ENCODE measurements around the gene MADCAM1.
"Not testable (repeated sequence)": the region's sequence is repeated elsewhere in the genome, so short reads cannot be mapped to it uniquely, and the experiment has no call there.

MADCAM1 gene

GRCh38 chr19:480016-480855, 16.1 kb upstream of the MADCAM1 start:
- H2AK5ac ChIP-seq (ENCODE audit: low read length, severe bottlenecking): no peak overlapping the region
- no peak overlapping the region for H4K8ac ChIP-seq (ENCODE audit: low read length)
- no peaks in the 10 kb centered on the region for H3K79me1 ChIP-seq (replicated peaks; ENCODE audit: low read length, poor library complexity, severe bottlenecking)
- H3K27me3 ChIP-seq (ENCODE audit: control insufficient read depth in 1 of 2, insufficient read depth in 1 of 2, low read length in 2 of 2): peaks cover 3 to 15% of the 10 kb centered on the region in 2 experiments
- H3K4me3 ChIP-seq (ENCODE audit: insufficient read depth in 1 of 2, low read depth in 1 of 2, low read length in 2 of 2): peak overlapping the region in 1 of 2 experiments; percentile 69
- H3K9me3 ChIP-seq (ENCODE audit: control insufficient read depth, low read length): no peaks in the 10 kb centered on the region
- H2BK12ac ChIP-seq (ENCODE audit: low read length in 2 of 2): peak overlapping the region in 1 of 2 experiments; percentile 27
- peak; percentile 70 for DNase-seq
- H3K18ac ChIP-seq (ENCODE audit: low read depth in 1 of 2, low read length in 2 of 2): no peak overlapping the region
- peak overlapping the region; percentile 60 for H3K9ac ChIP-seq (ENCODE audit: low read length)
- H3K36me3 ChIP-seq (ENCODE audit: control insufficient read depth in 1 of 2, insufficient read depth in 2 of 2, low read depth in 1 of 2, low read length in 2 of 2): no peaks in the 10 kb centered on the region
- 54% methylated on average over 36 of the region's 36 CpGs for WGBS
- no peak overlapping the region for H3K4ac ChIP-seq (ENCODE audit: low read depth in 1 of 2, low read length in 2 of 2)
- H2AFZ ChIP-seq (ENCODE audit: low read depth, low read length): no peak overlapping the region
- peaks cover 12% of the 10 kb centered on the region for H3K4me1 ChIP-seq (ENCODE audit: control insufficient read depth, insufficient read depth, low read depth, low read length)
- no peak overlapping the region for H2BK5ac ChIP-seq (ENCODE audit: low read depth, low read length, poor library complexity, severe bottlenecking)
- no peak overlapping the region for H4K91ac ChIP-seq (ENCODE audit: low read length)
- H3K4me2 ChIP-seq (ENCODE audit: low read length, poor library complexity, severe bottlenecking): peak overlapping the region; percentile 36
- no peak overlapping the region for H2BK15ac ChIP-seq (ENCODE audit: low read depth, poor library complexity, severe bottlenecking)
- no peak overlapping the region for H3K14ac ChIP-seq (ENCODE audit: low read length in 2 of 2)
- H2BK120ac ChIP-seq (ENCODE audit: low read depth, low read length): no peak overlapping the region
- no peak overlapping the region for H3K27ac ChIP-seq (ENCODE audit: low read length, poor library complexity, severe bottlenecking)
- H3K23ac ChIP-seq (ENCODE audit: low read length in 2 of 2): no peak overlapping the region

GRCh38 chr19:481100-481499, 15.2 kb upstream of the MADCAM1 start:
- not testable (repeated sequence) for H3K4me2 ChIP-seq (ENCODE audit: low read length, poor library complexity, severe bottlenecking); H3K79me1 ChIP-seq (replicated peaks; ENCODE audit: low read length, poor library complexity, severe bottlenecking); H3K36me3 ChIP-seq (ENCODE audit: control insufficient read depth in 1 of 2, insufficient read depth in 2 of 2, low read depth in 1 of 2, low read length in 2 of 2); H4K91ac ChIP-seq (ENCODE audit: low read length); H3K23ac ChIP-seq (ENCODE audit: low read length in 2 of 2); H3K27ac ChIP-seq (ENCODE audit: low read length, poor library complexity, severe bottlenecking); H4K8ac ChIP-seq (ENCODE audit: low read length); H3K9ac ChIP-seq (ENCODE audit: low read length); H2AK5ac ChIP-seq (ENCODE audit: low read length, severe bottlenecking); H3K4ac ChIP-seq (ENCODE audit: low read depth in 1 of 2, low read length in 2 of 2); H2BK120ac ChIP-seq (ENCODE audit: low read depth, low read length); H2BK15ac ChIP-seq (ENCODE audit: low read depth, poor library complexity, severe bottlenecking); H3K14ac ChIP-seq (ENCODE audit: low read length in 2 of 2); H2BK5ac ChIP-seq (ENCODE audit: low read depth, low read length, poor library complexity, severe bottlenecking); H3K9me3 ChIP-seq (ENCODE audit: control insufficient read depth, low read length); H3K18ac ChIP-seq (ENCODE audit: low read depth in 1 of 2, low read length in 2 of 2); DNase-seq; H2BK12ac ChIP-seq (ENCODE audit: low read length in 2 of 2); H3K4me3 ChIP-seq (ENCODE audit: insufficient read depth in 1 of 2, low read depth in 1 of 2, low read length in 2 of 2); H2AFZ ChIP-seq (ENCODE audit: low read depth, low read length)
- H3K4me1 ChIP-seq (ENCODE audit: control insufficient read depth, insufficient read depth, low read depth, low read length): peaks cover 20% of the 10 kb centered on the region
- peaks cover 3 to 16% of the 10 kb centered on the region in 2 experiments for H3K27me3 ChIP-seq (ENCODE audit: control insufficient read depth in 1 of 2, insufficient read depth in 1 of 2, low read length in 2 of 2)
- 90% methylated on average over 3 of the region's 3 CpGs for WGBS

- Histone ChIP-seq H2AFZ (ENCODE audit: low read depth, low read length) (no peak overlapping the region), H3K4me3 (ENCODE audit: insufficient read depth in 1 of 2, low read depth in 1 of 2, low read length in 2 of 2) (no peak overlapping the region), H3K27me3 (ENCODE audit: control insufficient read depth in 1 of 2, insufficient read depth in 1 of 2, low read length in 2 of 2) (peaks cover 3 to 16% of the 10 kb centered on the region in 2 experiments), H3K18ac (ENCODE audit: low read depth in 1 of 2, low read length in 2 of 2) (no peak overlapping the region), H2BK12ac (ENCODE audit: low read length in 2 of 2) (no peak overlapping the region), H4K8ac (ENCODE audit: low read length) (no peak overlapping the region), H3K4me1 (ENCODE audit: control insufficient read depth, insufficient read depth, low read depth, low read length) (peaks cover 25% of the 10 kb centered on the region), H2BK5ac (ENCODE audit: low read depth, low read length, poor library complexity, severe bottlenecking) (no peak overlapping the region), H3K36me3 (ENCODE audit: control insufficient read depth in 1 of 2, insufficient read depth in 2 of 2, low read depth in 1 of 2, low read length in 2 of 2) (no peaks in the 10 kb centered on the region), H3K4ac (ENCODE audit: low read depth in 1 of 2, low read length in 2 of 2) (no peak overlapping the region), H3K27ac (ENCODE audit: low read length, poor library complexity, severe bottlenecking) (no peak overlapping the region), H3K9me3 (ENCODE audit: control insufficient read depth, low read length) (no peaks in the 10 kb centered on the region), H3K79me1 (replicated peaks; ENCODE audit: low read length, poor library complexity, severe bottlenecking) (peaks cover 2% of the 10 kb centered on the region), H2BK15ac (ENCODE audit: low read depth, poor library complexity, severe bottlenecking) (no peak overlapping the region), H3K23ac (ENCODE audit: low read length in 2 of 2) (no peak overlapping the region), H4K91ac (ENCODE audit: low read length) (peak overlapping the region; percentile 25), H3K14ac (ENCODE audit: low read length in 2 of 2) (no peak overlapping the region), H3K4me2 (ENCODE audit: low read length, poor library complexity, severe bottlenecking) (no peak overlapping the region), H3K9ac (ENCODE audit: low read length) (no peak overlapping the region), H2AK5ac (ENCODE audit: low read length, severe bottlenecking) (no peak overlapping the region), H2BK120ac (ENCODE audit: low read depth, low read length) (no peak overlapping the region)
- DNase-seq: peak; percentile 30
- WGBS: 66% methylated on average over 20 of the region's 20 CpGs
Observed at GRCh38 chr19:482186-483041, 13.9 kb upstream of the MADCAM1 start.
